Measurements from ENCODE around the gene NOTO. TPM values are rescaled to one million over a fixed set of nuclear protein-coding genes. Genes with fewer than 3 reads are reported as not detected.

The NOTO gene
- total RNA-seq, 1 experiment from 2014 or later, result not detected

DNA sequence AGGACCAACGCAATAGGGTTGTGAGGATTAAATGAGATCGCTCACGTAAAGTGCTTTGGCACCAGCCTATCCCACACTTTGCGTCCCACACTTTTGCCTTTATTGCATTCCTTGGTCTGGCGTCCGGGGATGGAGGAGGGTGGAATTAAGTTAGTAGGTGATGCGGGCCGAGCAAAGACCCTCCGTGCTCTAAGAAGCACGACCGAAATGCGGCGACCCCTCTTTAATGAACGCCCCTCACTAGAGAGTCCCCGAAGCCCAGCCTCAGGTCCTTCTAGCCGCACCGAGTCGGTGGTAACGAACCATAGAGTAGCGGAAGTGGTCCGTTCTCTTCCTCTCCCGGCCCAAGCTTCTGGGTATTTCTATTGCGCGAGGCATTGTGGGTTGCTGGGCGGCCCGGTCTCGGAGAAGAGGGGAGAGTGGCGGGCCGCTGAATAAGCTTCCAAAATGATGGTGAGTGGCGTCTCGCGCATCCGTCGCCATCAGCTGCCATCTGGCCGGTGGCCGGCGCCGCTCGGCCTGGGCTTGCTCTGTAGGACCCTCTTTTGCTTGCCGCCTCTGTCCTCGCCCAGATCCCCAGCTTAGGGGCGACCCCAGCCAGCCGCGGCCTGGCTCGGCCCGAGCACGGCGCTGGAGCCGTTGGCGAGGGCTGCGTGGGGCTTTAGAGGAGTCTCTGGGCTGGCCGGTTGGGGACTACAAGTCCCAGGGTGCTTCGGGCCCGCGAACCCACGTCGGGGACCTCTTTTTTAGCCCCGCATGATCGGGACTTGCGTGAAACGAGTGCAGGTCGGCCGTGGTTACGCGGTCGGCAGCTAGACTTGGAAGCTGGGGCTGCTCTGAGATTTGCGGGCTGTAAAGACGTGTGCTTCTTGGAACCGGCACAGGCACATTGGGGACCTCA is 31.8 kb downstream of the NOTO start, which contains the start of gene CCT7:
Gene CCT7, plus strand, starts transcription at position 377 of the 901 bp plus-strand sequence. Its CDS starts 71 bp downstream, at position 448.
- Histone ChIP-seq H3K9ac (ENCODE audit: low read length) (peak within 1 kb of the TSS; percentile 89), H3K27me3 (ENCODE audit: low read length) (no peaks in the 10 kb centered on the region), H3K27ac (ENCODE audit: low read length) (peak within 1 kb of the TSS; percentile 81), H3K4me1 (ENCODE audit: low read length) (peaks cover 40% of the 10 kb centered on the region), H3K9me3 (ENCODE audit: low read length) (no peaks in the 10 kb centered on the region), H3K36me3 (ENCODE audit: insufficient read depth, low read length) (peaks cover 26% of the 10 kb centered on the region; the same call in 1 of the 2 replicates), H3K9me2 (replicated peaks; ENCODE audit: insufficient read depth, low read length) (no peaks in the 10 kb centered on the region), H4K20me1 (ENCODE audit: insufficient read depth, low read depth, low read length) (peaks cover 44% of the 10 kb centered on the region), H2AFZ (ENCODE audit: low read length) (peak within 1 kb of the TSS; percentile 80), H3K4me3 (ENCODE audit: low read length) (peak within 1 kb of the TSS; percentile 92), H3K79me2 (ENCODE audit: low read length) (peaks cover 60% of the 10 kb centered on the region), H3K4me2 (ENCODE audit: low read depth, low read length, poor library complexity, severe bottlenecking) (peak within 1 kb of the TSS; percentile 90)
- DNase-seq, result peak; percentile 99

DNA sequence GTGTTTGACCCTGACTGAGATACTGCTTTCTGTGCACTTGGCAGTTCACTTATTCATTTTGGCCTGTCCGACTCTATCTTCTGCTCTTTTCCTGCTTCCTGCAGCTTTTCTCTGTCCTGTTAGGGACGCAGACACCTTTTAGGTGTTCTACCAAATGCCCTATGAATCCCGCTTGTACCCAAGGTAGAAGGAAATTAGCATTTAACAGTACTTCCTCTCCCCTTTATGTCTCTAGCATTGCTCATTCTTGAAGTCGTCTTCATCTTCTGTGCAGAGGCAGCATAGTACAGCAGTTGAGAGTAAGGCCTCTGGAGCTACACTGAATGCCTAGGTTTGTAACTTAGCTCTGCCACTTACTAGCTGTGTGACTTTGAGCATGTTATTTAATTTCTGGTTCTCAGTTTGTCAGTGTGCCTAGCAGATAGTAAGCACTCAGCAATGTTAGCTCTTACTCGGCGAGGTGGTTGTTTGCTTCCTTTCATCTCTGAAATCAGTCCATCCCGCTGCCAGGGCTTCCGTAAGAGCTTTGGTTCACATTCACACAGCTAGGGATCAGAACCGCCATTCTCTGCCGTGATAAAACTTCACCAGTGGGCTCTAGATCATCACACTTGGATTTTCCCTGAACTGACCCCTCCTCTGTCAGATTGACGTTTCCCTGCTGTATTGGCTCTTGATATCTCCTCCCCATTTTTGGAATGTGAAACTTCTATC is 33.1 kb downstream of the NOTO start:
- H3K27ac ChIP-seq (ENCODE audit: low read length), result peak overlapping the region; percentile 81; the same call in 1 of the 2 replicates
- peaks cover 72% of the 10 kb centered on the region for H3K79me2 ChIP-seq (ENCODE audit: low read length)
- peak overlapping the region; percentile 92 for H3K4me3 ChIP-seq (ENCODE audit: low read length)
- peak overlapping the region; percentile 90 for H3K4me2 ChIP-seq (ENCODE audit: low read depth, low read length, poor library complexity, severe bottlenecking)
- peaks cover 40% of the 10 kb centered on the region for H3K4me1 ChIP-seq (ENCODE audit: low read length)
- H3K9me2 ChIP-seq (replicated peaks; ENCODE audit: insufficient read depth, low read length), result no peaks in the 10 kb centered on the region
- no peaks in the 10 kb centered on the region for H3K27me3 ChIP-seq (ENCODE audit: low read length)
- peaks cover 55% of the 10 kb centered on the region for H4K20me1 ChIP-seq (ENCODE audit: insufficient read depth, low read depth, low read length)
- H3K9ac ChIP-seq (ENCODE audit: low read length), result peak overlapping the region; percentile 89
- H2AFZ ChIP-seq (ENCODE audit: low read length), result no peak overlapping the region
- peak; percentile 65 for DNase-seq
- no peaks in the 10 kb centered on the region for H3K9me3 ChIP-seq (ENCODE audit: low read length)
- peaks cover 38% of the 10 kb centered on the region; the same call in 1 of the 2 replicates for H3K36me3 ChIP-seq (ENCODE audit: insufficient read depth, low read length)

DNA sequence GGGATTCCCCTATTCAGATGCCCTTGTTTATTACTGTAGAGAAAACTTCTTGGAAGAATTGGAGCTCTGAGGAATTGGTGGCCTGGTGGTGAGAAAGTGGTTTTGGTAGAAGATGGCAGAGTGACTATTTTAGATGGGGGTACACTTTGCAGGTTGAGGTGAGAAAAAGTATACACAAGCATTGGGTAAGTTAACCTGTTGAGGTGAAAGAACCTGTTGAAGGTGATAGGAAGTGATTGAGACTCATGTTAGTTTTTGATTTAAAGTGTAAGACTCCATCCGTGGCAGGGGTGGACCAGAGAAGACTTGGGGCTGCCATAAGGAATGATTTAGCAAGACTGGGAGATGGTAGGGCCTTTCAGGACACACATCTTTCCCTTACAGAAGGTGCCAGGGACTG is 34.8 kb downstream of the NOTO start:
- peaks cover 40% of the 10 kb centered on the region for H3K4me1 ChIP-seq (ENCODE audit: low read length)

DNA sequence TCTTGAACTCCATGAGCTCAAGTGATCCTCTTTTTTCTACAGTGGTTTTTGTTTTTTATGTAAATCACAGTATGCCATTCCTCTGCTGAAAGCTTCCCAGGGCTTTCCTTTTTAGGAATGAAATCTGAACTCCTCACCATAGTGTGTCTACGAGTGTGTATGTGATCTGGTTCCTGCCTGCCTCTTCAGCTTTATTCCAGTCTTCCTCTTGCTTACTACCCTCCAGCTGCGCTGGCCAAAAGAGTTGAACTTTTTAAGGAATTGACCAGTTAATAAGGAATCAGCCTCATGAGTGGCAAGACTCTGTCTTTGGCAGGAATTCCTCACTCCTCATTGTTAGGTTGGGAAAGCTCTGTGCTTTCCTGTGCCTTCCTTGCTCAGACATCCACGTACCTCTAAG is 35.8 kb downstream of the NOTO start:
- H2AFZ ChIP-seq (ENCODE audit: low read length), result no peak overlapping the region
- no peaks in the 10 kb centered on the region for H3K9me2 ChIP-seq (replicated peaks; ENCODE audit: insufficient read depth, low read length)
- peaks cover 35% of the 10 kb centered on the region for H3K4me1 ChIP-seq (ENCODE audit: low read length)
- no peak overlapping the region for H3K4me2 ChIP-seq (ENCODE audit: low read depth, low read length, poor library complexity, severe bottlenecking)
- no peak overlapping the region for H3K4me3 ChIP-seq (ENCODE audit: low read length)
- no peaks in the 10 kb centered on the region for H3K9me3 ChIP-seq (ENCODE audit: low read length)
- no peak overlapping the region for H3K9ac ChIP-seq (ENCODE audit: low read length)
- H3K36me3 ChIP-seq (ENCODE audit: insufficient read depth, low read length), result peaks cover 57% of the 10 kb centered on the region
- H4K20me1 ChIP-seq (ENCODE audit: insufficient read depth, low read depth, low read length), result peaks cover 70% of the 10 kb centered on the region
- H3K27ac ChIP-seq (ENCODE audit: low read length), result no peak overlapping the region
- no peaks in the 10 kb centered on the region for H3K27me3 ChIP-seq (ENCODE audit: low read length)
- H3K79me2 ChIP-seq (ENCODE audit: low read length), result peaks cover 84% of the 10 kb centered on the region
- no peak for DNase-seq

More for the DNA sequence above, 34.8 kb downstream of the NOTO start:
- Histone ChIP-seq H3K36me3 (ENCODE audit: insufficient read depth, low read length) (peaks cover 49% of the 10 kb centered on the region; the same call in 1 of the 2 replicates), H3K9ac (ENCODE audit: low read length) (no peak overlapping the region; the same call in 1 of the 2 replicates), H3K4me2 (ENCODE audit: low read depth, low read length, poor library complexity, severe bottlenecking) (peak overlapping the region; percentile 90), H3K27me3 (ENCODE audit: low read length) (no peaks in the 10 kb centered on the region), H3K9me2 (replicated peaks; ENCODE audit: insufficient read depth, low read length) (no peaks in the 10 kb centered on the region), H3K79me2 (ENCODE audit: low read length) (peaks cover 81% of the 10 kb centered on the region), H2AFZ (ENCODE audit: low read length) (no peak overlapping the region), H3K4me3 (ENCODE audit: low read length) (no peak overlapping the region), H4K20me1 (ENCODE audit: insufficient read depth, low read depth, low read length) (peaks cover 63% of the 10 kb centered on the region), H3K27ac (ENCODE audit: low read length) (no peak overlapping the region), H3K9me3 (ENCODE audit: low read length) (no peaks in the 10 kb centered on the region)
- DNase-seq, result no peak

DNA sequence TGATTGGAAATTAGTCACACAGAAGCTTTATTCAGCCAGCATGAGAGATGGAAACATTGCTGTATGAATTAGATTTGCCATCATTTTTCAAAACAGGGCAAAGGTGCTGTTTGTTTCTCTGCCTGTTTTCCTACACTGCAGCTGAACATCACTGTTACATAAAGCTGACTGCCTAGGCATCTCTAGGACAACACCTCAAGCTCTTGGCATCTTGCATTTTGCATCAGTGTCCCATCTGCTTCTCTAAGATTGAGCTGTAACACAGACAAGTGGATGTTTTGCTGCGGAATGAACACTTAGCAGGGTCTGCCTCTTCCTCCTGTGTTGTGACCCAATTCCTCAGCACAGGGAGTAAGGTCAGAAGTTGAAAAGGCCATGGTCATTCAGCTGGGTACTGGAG is 36.6 kb downstream of the NOTO start:
- Histone ChIP-seq H3K4me1 (ENCODE audit: low read length) (peaks cover 30% of the 10 kb centered on the region), H3K36me3 (ENCODE audit: insufficient read depth, low read length) (peaks cover 63% of the 10 kb centered on the region), H3K4me3 (ENCODE audit: low read length) (no peak overlapping the region), H3K9me3 (ENCODE audit: low read length) (no peaks in the 10 kb centered on the region), H3K4me2 (ENCODE audit: low read depth, low read length, poor library complexity, severe bottlenecking) (no peak overlapping the region), H4K20me1 (ENCODE audit: insufficient read depth, low read depth, low read length) (peaks cover 72% of the 10 kb centered on the region), H3K79me2 (ENCODE audit: low read length) (peaks cover 91% of the 10 kb centered on the region), H3K9ac (ENCODE audit: low read length) (no peak overlapping the region), H2AFZ (ENCODE audit: low read length) (no peak overlapping the region), H3K9me2 (replicated peaks; ENCODE audit: insufficient read depth, low read length) (no peaks in the 10 kb centered on the region), H3K27ac (ENCODE audit: low read length) (no peak overlapping the region), H3K27me3 (ENCODE audit: low read length) (no peaks in the 10 kb centered on the region)
- DNase-seq, result no peak

DNA sequence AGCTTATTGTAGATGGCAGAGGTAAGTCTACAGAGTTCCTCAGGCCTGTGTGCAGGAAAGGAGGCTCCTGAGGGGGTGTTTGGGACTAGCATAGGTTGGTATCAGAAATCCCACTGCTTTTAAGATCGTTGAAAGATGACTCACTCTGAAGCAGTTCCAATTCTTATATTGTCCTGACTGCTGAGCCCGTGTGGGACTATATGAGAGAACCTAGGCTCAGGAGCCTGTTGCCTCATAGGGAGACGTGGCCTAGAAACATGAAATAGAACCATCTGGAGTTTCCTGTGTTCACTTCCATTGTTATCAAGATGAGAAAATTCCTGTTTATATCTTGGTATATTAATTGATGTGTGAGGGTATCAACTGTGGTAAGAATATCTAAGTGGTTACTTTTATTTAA is 37.4 kb downstream of the NOTO start:
- Histone ChIP-seq H2AFZ (ENCODE audit: low read length) (no peak overlapping the region), H3K36me3 (ENCODE audit: insufficient read depth, low read length) (peaks cover 71% of the 10 kb centered on the region), H3K4me2 (ENCODE audit: low read depth, low read length, poor library complexity, severe bottlenecking) (no peak overlapping the region), H4K20me1 (ENCODE audit: insufficient read depth, low read depth, low read length) (peaks cover 77% of the 10 kb centered on the region), H3K27me3 (ENCODE audit: low read length) (no peaks in the 10 kb centered on the region), H3K9ac (ENCODE audit: low read length) (no peak overlapping the region), H3K4me3 (ENCODE audit: low read length) (no peak overlapping the region), H3K9me2 (replicated peaks; ENCODE audit: insufficient read depth, low read length) (no peaks in the 10 kb centered on the region), H3K9me3 (ENCODE audit: low read length) (no peaks in the 10 kb centered on the region), H3K27ac (ENCODE audit: low read length) (no peak overlapping the region), H3K79me2 (ENCODE audit: low read length) (peaks cover 92% of the 10 kb centered on the region), H3K4me1 (ENCODE audit: low read length) (peaks cover 30% of the 10 kb centered on the region)
- no peak for DNase-seq

DNA sequence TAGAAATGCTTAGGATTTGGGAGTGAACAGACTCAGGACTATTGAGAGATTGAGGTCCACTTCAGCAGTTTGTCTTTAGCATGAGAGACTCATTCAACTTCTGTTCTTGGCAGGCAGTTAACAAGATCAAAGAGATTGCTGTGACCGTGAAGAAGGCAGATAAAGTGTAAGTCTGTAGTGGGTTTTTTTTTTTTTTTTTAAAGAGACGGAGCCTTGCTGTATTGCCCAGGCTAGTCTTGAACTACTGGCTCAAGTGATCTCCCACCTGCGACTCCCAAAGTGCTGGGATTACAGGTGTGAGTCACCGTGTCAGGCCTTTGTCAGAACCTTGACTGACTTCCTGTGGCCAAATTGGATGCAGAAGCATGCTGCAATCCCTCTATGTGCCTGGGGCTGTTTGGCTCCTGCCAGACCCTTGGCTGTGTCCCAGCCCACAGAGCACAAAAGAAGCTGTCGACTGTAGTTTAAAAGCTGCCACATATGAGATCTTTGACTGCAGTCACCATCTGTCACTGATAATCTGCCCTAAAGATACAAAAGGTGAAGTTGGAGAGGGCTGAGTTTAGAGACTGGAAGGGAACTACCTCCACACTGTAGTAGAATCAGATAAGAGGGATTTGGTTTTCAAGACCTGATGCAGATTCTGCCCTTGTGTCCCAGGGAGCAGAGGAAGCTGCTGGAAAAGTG is 41.7 kb downstream of the NOTO start:
- Histone ChIP-seq H3K9ac (ENCODE audit: low read length) (no peak overlapping the region), H3K4me3 (ENCODE audit: low read length) (no peak overlapping the region), H3K4me1 (ENCODE audit: low read length) (no peaks in the 10 kb centered on the region), H3K9me2 (replicated peaks; ENCODE audit: insufficient read depth, low read length) (no peaks in the 10 kb centered on the region), H3K79me2 (ENCODE audit: low read length) (peaks cover 74% of the 10 kb centered on the region), H4K20me1 (ENCODE audit: insufficient read depth, low read depth, low read length) (peaks cover 72% of the 10 kb centered on the region), H3K27ac (ENCODE audit: low read length) (no peak overlapping the region), H3K9me3 (ENCODE audit: low read length) (no peaks in the 10 kb centered on the region), H3K27me3 (ENCODE audit: low read length) (no peaks in the 10 kb centered on the region), H2AFZ (ENCODE audit: low read length) (no peak overlapping the region), H3K36me3 (ENCODE audit: insufficient read depth, low read length) (peaks cover 86% of the 10 kb centered on the region), H3K4me2 (ENCODE audit: low read depth, low read length, poor library complexity, severe bottlenecking) (no peak overlapping the region)
- DNase-seq, result no peak

Data from Karpas-422 (cell line).